M059J (cell line): ENCODE results near the gene STIL. TPM values are rescaled to one million over a fixed set of nuclear protein-coding genes. Genes with fewer than 3 reads are reported as not detected.

Source experiments
- DNase-seq: peaks from one replicate; pipeline ENCODE4 v3.0.0-alpha.2; 2012; ENCODE audit warnings: low read depth
- total RNA-seq: library from RNA; depleted of rRNA; stranded (reverse); fragments of >200 nt; shearing (Covaris generic); gene quantifications from 2 replicates; pipeline ENCODE4 v1.2.3, GENCODE V29; 2014

STIL gene
- total RNA-seq, 1 experiment from 2014 or later = 48.1 TPM

- no peak for DNase-seq
Measured at GRCh38 chr1:47235241-47235681, 78.7 kb downstream of the STIL start.

DNA sequence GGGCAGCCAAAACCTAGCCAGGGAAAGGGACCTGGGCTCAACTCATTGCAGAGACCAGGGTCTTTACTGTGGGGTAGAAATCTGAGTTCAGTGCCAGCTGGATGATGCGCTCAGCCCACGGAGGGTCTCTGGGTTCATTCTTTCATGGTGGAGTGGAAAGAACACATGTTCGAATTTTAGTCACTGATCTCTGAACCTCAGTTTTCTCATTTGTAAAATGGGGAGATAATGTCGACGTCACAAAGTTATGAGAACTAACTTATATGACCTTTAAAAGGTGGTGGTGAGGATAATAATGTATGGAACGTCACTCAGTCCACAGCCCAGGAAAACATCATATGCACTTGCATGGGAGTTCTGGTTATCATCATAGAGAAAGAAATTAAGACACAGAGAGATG, 80.8 kb downstream of the STIL start:
- DNase-seq = no peak

DNA sequence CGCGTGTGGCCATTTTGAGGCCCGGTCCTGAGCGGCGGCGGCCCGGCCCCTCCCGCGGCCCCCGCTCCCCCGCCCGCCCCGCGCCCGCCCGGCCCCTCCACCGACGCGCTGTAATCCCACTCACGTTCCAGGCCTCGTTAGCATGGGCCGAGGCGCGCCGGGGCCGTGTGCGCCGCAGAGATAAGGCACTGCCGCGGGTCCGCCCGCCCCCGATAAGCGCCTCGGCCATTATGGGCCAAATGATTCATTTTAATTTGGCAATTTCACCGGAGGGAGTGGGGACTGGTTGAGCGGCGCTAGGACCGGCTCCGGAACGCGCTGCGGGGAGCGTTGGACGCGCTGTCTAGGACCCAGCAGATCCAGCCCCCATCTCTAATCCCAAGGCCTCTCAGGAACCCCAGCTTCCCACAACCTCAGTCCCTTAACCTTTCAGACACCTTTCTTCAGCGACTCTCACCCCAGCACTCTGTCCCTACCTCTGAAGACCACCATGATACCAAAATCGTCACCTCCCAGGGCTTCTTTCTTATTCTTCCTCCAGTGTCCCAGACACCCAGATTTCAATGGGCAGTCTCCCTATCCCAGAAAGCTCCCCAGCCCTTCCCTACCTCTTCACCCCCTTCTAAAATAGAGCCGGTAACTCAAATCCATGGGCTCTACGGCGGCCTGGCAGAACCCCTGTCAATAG, 81.6 kb downstream of the STIL start, which contains the start of gene TAL1:
Gene TAL1 (minus strand): TSS at position 39 of the 688 bp plus-strand sequence. CDS start 6,337 bp downstream, outside the sequence.
- no peak for DNase-seq

- peak; percentile 41 for DNase-seq
Measured at GRCh38 chr1:47231301-47232186, 82.4 kb downstream of the STIL start.

DNA sequence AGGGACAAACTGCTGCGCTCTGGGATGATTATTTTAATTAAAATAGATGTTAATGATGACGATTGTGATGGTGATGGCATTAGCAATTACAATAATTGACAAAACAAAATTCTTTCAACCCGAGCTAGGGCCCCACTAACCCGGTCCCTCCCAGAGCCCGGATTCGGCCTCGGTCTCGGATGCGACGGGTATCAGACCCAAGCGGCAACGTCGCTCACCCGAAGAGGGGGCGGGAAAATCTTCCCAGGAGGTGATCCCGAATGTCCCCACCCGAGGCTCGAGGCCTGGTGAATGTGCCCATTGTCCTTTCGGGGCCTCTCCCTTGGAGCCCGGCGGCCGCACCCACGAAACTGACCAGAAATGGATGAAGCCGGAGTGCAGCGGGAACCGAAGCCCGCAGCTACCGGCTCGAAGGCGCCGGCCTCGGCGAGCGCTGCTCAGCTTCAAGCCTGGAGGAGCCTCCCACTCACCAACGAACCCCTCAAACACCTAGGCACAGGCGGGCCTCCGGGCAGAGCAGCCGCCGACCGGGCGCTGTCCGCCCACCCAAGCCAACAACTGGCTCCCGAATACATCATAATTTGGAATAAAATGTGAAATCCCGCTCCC, 83.2 kb downstream of the STIL start:
- no peak for DNase-seq

DNA sequence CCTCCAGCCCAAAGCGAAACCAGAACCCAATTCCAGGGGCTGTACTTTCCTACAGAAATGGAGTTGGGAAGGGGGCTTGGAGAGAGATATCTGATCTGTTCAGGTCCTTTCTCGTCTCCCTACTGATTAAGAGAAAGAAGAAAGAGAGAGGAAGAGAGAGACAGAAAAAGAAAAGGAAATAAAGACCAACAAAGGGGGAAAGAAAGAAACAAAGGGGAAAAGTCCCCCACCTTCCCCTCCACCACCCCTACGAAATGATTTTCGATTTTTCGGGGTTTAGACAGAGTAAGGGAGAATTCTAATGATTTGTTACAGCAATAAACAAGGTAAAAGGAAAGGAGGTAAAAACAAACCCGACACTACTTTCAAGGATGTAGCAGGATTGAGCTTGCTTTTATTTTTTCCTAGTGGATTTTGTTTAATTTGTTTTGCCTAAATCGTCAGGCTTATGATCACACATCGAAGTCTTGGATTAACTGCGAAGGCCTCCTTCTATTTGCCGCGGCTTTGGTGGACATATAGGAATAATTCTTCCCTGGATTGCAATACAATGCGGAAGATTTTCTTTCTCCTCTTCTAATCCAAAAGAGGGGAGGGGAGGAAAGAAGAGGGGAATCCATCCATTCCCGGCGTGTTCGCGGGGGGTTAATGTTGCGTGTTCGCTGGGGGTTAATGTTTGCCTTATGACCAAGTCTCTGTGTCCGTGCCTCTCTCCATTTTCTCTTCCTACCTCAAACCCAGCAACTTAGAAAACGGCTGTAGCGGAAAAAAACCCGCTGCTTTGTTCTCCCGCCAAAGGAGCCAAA, 83.9 kb downstream of the STIL start:
- DNase-seq = no peak

- DNase-seq = no peak
Measured at GRCh38 chr1:47229031-47229885, 84.7 kb downstream of the STIL start.

DNA sequence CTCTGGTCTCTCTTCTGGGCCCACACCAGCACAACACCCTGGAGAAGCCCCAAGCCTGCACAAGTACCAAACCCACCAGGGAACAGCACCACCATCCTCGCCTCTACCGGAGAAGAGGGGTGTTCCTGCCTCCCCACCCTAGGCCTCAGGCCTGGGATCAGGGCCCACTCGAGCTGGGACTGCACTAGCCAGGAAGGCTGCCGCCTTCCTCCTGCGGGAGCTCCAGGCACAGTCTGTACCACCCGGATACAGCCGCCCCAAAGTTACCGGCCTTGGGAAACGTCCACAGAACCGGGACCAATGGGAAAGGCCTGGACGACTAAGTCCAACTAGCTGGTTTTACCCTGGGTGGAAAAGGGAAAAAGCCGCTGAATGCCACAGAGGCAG, 85.3 kb downstream of the STIL start:
- no peak for DNase-seq

DNA sequence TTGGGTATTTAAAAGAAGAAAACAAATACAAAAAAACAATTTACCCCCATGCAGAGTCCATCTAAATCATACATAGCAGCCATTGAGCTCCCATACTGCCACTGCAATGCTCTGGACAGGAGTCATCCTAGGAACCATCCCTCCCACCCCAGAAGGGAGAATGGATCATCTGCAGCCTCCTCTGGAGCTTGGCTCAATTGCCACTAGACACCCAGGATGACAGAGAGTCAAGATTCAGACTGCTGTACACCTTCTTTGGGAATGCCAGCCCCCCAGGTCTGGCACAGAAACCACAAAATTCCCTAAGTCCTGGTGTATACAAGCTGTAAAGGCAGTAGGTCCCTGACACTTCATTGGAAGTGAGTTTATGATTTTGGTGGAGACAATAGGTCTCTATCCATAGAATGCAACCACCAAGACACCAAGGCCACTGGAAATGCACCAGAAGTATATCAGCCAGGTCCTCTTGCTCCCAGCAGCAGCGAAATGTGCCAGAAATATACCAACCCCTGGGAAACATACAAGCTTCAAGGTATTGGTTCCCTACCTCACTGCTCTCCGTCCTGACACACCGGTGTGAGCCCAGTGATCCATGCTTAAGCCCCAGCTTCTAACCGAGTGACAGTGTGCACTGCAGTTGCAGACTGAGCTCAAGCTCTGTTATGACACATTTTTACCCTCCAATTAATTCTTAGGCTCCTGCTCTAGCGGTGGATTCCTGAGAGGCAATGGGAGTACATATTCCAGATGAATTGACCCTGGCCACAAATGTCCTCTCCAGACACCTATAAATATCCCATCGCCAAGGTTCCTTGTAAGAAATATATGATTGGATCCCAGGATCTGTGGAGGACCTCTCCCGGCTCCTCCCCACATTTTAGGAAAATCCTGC, 86.4 kb downstream of the STIL start:
- DNase-seq = no peak

- no peak for DNase-seq
Measured at GRCh38 chr1:47226839-47227215, 87.1 kb downstream of the STIL start.

DNA sequence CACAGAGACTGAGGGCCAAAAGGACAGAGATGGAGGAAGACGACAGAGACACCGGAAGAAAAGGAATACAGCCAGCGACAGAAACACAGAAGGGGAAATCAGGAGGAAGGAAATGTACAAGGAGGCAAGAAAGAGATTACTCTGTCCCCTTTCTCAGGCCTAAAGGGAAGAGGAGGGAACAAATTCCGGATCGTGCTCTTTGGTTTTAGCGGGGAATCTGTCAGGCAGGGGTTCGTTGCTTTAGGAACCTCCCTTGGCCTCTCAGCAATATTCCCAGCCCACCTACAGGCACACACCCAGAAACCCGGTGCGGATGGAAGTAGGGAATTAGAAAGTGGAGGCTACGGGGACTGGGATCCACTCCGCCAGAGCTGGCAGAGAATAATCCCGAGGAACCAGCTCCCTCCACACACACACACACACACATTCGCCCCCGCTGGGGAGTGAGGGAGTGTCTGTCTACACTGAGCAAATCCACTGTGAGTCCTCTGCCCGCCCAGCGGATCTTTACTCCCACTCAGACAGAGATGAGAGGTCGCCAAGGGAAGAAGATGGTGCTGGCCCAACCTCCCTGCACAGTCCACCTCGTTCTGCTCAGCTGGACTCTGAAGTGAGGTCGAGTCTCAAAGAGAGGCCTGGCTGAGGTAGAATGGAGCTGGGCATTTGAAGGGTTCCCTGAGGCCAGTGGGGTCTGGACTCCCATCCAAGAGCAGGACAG, 87.7 kb downstream of the STIL start:
- no peak for DNase-seq

GRCh38 chr1:47225430-47226100, 88.4 kb downstream of the STIL start:
- no peak for DNase-seq

- DNase-seq = no peak
Measured at GRCh38 chr1:47224676-47225399, 89.1 kb downstream of the STIL start.

DNA sequence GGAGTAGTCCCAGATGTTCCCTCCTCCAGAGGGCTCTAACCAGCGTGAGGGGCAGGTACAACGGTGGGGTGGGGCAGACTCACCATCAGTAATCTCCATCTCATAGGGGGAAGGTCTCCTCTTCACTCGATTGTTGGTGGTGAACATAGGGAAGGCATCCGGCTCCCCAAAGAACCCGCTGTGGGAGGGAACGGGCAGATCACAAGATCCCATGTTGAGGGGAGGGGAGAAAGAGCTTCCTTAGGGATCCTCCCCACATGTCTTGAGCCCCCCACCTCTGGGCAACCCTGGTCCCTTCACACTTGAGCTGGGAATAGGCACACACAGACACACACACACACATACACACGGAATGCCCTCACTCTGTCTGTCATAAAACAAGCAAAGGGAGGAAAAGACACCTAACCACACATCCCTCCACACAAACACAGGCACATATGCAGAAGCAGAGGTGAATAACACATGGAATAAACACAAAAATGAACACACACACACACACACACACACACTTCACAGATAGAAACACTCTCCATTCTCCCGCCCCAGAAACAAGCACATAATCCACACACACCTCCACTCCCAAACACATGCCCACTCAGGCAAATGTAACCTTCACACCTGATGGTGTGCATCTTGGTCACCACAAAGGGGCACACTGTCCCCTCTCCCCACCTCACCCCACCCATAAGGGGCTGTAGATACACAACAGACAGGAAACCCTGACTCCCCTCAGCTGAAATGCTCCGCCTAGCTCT, 89.8 kb downstream of the STIL start:
- DNase-seq = no peak

DNA sequence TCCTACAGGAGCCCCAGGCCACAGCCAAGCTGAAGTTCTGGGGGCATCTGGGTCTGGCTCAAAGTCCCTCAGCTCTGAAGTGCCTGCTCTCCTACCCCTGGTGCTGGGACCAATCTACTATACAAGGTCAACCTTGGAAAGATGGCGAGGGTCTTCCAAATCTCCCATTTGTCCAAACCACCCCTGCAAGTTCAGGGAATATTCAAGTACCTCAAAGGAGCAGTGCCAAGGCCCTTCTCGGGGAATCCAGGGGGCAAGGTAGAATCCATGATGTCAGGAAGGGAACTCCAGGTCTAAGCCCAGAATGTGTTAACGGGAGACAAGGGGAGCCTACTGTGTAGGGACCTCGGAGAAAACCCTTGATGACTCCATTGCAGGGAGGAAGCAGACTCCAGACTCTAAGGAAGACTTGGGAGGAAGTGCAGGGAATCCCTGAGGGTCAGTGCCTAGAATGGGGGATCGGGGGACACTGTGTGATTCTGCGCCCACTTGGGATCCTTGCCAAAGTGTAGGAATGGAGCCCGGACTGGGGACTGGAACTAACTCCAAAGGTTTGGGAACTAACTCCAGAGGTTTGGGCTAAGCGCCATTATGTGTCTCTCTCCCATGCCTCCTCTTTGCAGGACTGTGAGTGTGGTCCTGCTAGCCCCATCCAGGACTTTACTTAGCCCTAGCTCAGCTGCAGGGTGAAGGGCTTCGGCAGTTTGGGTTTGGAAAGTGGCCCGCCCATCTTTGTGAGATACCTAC, 90.6 kb downstream of the STIL start:
- DNase-seq = no peak

DNA sequence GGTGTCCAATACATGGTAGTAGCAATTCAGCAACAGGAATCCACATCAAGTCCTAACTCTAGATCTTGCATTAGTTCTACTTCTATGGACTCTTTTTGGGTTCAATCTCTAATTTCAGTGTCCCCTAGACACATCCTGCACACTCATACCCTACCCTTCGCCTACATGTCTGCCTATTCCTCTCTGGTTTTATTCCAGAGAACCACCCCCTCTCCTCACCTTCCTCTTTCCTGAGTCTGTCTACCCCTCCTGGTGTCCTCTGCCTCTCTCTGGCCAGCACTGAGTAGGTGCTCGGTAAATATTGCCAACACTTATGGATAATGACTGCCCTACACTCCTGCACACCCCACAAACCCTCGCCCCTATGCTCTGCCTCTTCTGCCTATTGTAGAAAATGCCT, 91.5 kb downstream of the STIL start:
- no peak for DNase-seq
